HCT116 (cell line): ENCODE results near the gene LCOR. TPM values are rescaled to one million over a fixed set of nuclear protein-coding genes. Genes with fewer than 3 reads are reported as not detected.

ENCODE experiments used
- ATAC-seq: fragments of 200-7000 bp; cut with Tn5 transposase; 2 replicates; pipeline ENCODE4 v1.9.1; 2020; ENCODE audit warnings: mild to moderate bottlenecking, moderate library complexity
- BruUV-seq: library from RNA; stranded (reverse); fragments of 400-500 nt; replicated peaks from 2 replicates; lab custom pipeline; 2021; lab: Mats Ljungman, UMichigan
- CTCF ChIA-PET: fragments of 300-600 bp; sonication (Branson Sonifier 250); formaldehyde crosslinking; loops from one replicate; lab custom pipeline; 2021; ENCODE audit warnings: antibody characterized with exemption; lab: Charles Lee
- POLR2A ChIA-PET: fragments of 300-600, 350-600 bp; sonication (Branson Sonifier 250); formaldehyde crosslinking; loops from one replicate; lab custom pipeline; 2021; ENCODE audit warnings: antibody characterized with exemption; lab: Charles Lee
- RAD21 ChIA-PET, 2 experiments: fragments of 300-600 bp; sonication (Branson Sonifier 250); formaldehyde crosslinking; loops; one replicate each; lab custom pipeline; 2023; ENCODE audit warnings: low total read pairs in 2 of 2; ENCODE audit not compliant: uncharacterized antibody in 2 of 2, unreplicated experiment in 2 of 2, low non-redundant PET in 1 of 2; lab: Charles Lee
- DNase-seq: peaks from one replicate; pipeline ENCODE4 v3.0.0-alpha.2; 2010; ENCODE audit warnings: low read depth, low spot score
- H2AFZ ChIP-seq: fragments of 200-600 bp; shearing (Covaris generic), sonication (generic); 2 replicates; pipeline ENCODE4 v1.6.1; 2017; ENCODE audit warnings: low read depth, mixed run types, mixed read lengths, antibody characterized with exemption, low read length; ENCODE audit not compliant: poor library complexity, severe bottlenecking
- H3K27ac ChIP-seq: 2 replicates; pipeline ENCODE4 v1.5.1; 2012; ENCODE audit warnings: low read depth, low read length
- H3K27me3 ChIP-seq: fragments of 200-600 bp; sonication (generic); 2 replicates; pipeline ENCODE4 v1.6.1; 2016; ENCODE audit warnings: mixed run types, low read length, mixed read lengths; ENCODE audit not compliant: insufficient read depth
- H3K36me3 ChIP-seq, 2 experiments: fragments of 200-500 bp in 1 of 2; fragments of 200-600 bp in 1 of 2; sonication (Bioruptor generic) in 1 of 2; sonication (generic) in 1 of 2; 2 replicates each; pipeline versions ENCODE4 v1.5.1 to v1.6.1; 2014 to 2016; ENCODE audit warnings: low read length in 2 of 2, inconsistent platforms in 1 of 2, mixed read lengths in 1 of 2, mixed run types in 1 of 2; ENCODE audit not compliant: insufficient read depth in 2 of 2, control insufficient read depth in 1 of 2
- H3K4me1 ChIP-seq, 2 experiments: fragments of 200-600 bp in 1 of 2; sonication (generic) in 1 of 2; 2 replicates each; pipeline versions ENCODE4 v1.5.1 to v1.6.1; 2012 to 2017; ENCODE audit warnings: low read length in 2 of 2, inconsistent platforms in 1 of 2, mild to moderate bottlenecking in 1 of 2, mixed read lengths in 1 of 2, mixed run types in 1 of 2, moderate library complexity in 1 of 2; ENCODE audit not compliant: insufficient read depth in 2 of 2, control insufficient read depth in 1 of 2
- H3K4me2 ChIP-seq: fragments of 200-600 bp; sonication (generic); 2 replicates; pipeline ENCODE4 v1.6.1; 2017; ENCODE audit warnings: mixed run types, low read length, mixed read lengths
- H3K4me3 ChIP-seq, 2 experiments: fragments of 200-600 bp in 1 of 2; sonication (generic) in 1 of 2; replicated peaks in 1 of 2; 2 replicates each; pipeline ENCODE4 v1.5.1; 2011 to 2016; ENCODE audit warnings: low read length in 2 of 2, control low read depth in 1 of 2, low read depth in 1 of 2, mild to moderate bottlenecking in 1 of 2, mixed read lengths in 1 of 2, mixed run types in 1 of 2
- H3K79me2 ChIP-seq: fragments of 200-600 bp; sonication (generic); 2 replicates; pipeline ENCODE4 v1.6.1; 2017; ENCODE audit warnings: mild to moderate bottlenecking, mixed run types, low read length, moderate library complexity, mixed read lengths; ENCODE audit not compliant: insufficient read depth
- H3K9ac ChIP-seq: fragments of 200-600 bp; sonication (generic); 2 replicates; pipeline ENCODE4 v1.6.1; 2016; ENCODE audit warnings: low read length, mixed read lengths
- H3K9me2 ChIP-seq: fragments of 200-600 bp; sonication (generic), shearing (Covaris generic); 2 replicates; pipeline ENCODE4 v1.6.1; 2017; ENCODE audit warnings: mixed run types, mild to moderate bottlenecking, moderate library complexity; ENCODE audit not compliant: insufficient read depth
- H3K9me3 ChIP-seq, 2 experiments: fragments of 200-500 bp in 1 of 2; fragments of 200-600 bp in 1 of 2; sonication (Bioruptor generic) in 1 of 2; sonication (generic) in 1 of 2; 2 replicates each; pipeline ENCODE4 v1.6.1; 2014 to 2017; ENCODE audit warnings: low read length in 2 of 2, mixed read lengths in 2 of 2, inconsistent platforms in 1 of 2, low read depth in 1 of 2, mild to moderate bottlenecking in 1 of 2, mixed run types in 1 of 2, moderate library complexity in 1 of 2; ENCODE audit not compliant: control insufficient read depth in 1 of 2, insufficient read depth in 1 of 2
- H4K20me1 ChIP-seq: fragments of 200-600 bp; sonication (generic), shearing (Covaris generic); 2 replicates; pipeline ENCODE4 v1.6.1; 2017; ENCODE audit warnings: mixed run types, mild to moderate bottlenecking, moderate library complexity; ENCODE audit not compliant: insufficient read depth
- ATF3 ChIP-seq: IDR thresholded peaks from 2 replicates; pipeline ENCODE4 v1.6.1; 2012
- CBX3 ChIP-seq: IDR thresholded peaks from 2 replicates; pipeline ENCODE4 v1.6.1; 2012; ENCODE audit warnings: low read depth
- EGR1 ChIP-seq: IDR thresholded peaks from 2 replicates; pipeline ENCODE4 v1.6.1; 2012; ENCODE audit warnings: low read depth
- EZH2 ChIP-seq: fragments of 200-600 bp; sonication (generic); IDR thresholded peaks from 2 replicates; pipeline ENCODE4 v1.6.1; 2017; ENCODE audit warnings: antibody characterized with exemption, mixed run types
- EZH2phosphoT487 ChIP-seq: fragments of 200-600 bp; IDR thresholded peaks from 2 replicates; pipeline ENCODE4 v1.6.1; 2018; ENCODE audit warnings: antibody characterized with exemption, borderline replicate concordance
- JUND ChIP-seq: IDR thresholded peaks from 2 replicates; pipeline ENCODE4 v1.6.1; 2012
- REST ChIP-seq: IDR thresholded peaks from 2 replicates; pipeline ENCODE4 v1.6.1; 2012; ENCODE audit warnings: low read depth
- SIN3A ChIP-seq: IDR thresholded peaks from 2 replicates; pipeline ENCODE4 v1.6.1; 2012; ENCODE audit warnings: low read depth
- SP1 ChIP-seq: IDR thresholded peaks from 2 replicates; pipeline ENCODE4 v1.6.1; 2012; ENCODE audit warnings: low read depth
- SRF ChIP-seq: IDR thresholded peaks from 2 replicates; pipeline ENCODE4 v1.6.1; 2012; ENCODE audit warnings: low read depth
- TCF7L2 ChIP-seq: IDR thresholded peaks from 2 replicates; pipeline ENCODE4 v1.7.0; 2011; ENCODE audit warnings: borderline replicate concordance, inconsistent platforms; ENCODE audit not compliant: insufficient read depth, insufficient read length; ENCODE audit errors: extremely low read depth
- ZNF274 ChIP-seq: fragments of 200-500 bp; sonication (Bioruptor generic); IDR thresholded peaks from 2 replicates; pipeline ENCODE4 v1.6.1; 2014; ENCODE audit warnings: mild to moderate bottlenecking, low read depth, low read length, inconsistent platforms
- intact Hi-C: fragments of 100-400 bp; cut with micrococcal nuclease; formaldehyde crosslinking; loops from 2 replicates; pipeline ENCODE4 v1.10.0; 2022
- total RNA-seq: library from RNA; stranded (reverse); gene quantifications from one replicate; pipeline ENCODE4 v1.2.1, GENCODE V29; 2021; ENCODE audit not compliant: unreplicated experiment
- TF ChIP-seq, protein P1 (sequence below): IDR thresholded peaks from 2 replicates; pipeline ENCODE4 v1.6.1; 2011; ENCODE audit warnings: mild to moderate bottlenecking, low read length, moderate library complexity; ENCODE audit not compliant: insufficient replicate concordance; ENCODE audit errors: extremely low read depth

Gene LCOR
- total RNA-seq, 1 experiment from 2014 or later: 59.9 TPM

GRCh38 chr10:97012470-97012869, 180.4 kb downstream of the LCOR start:
- intact Hi-C loops: no loop called here
- ATAC-seq (no peak), DNase-seq (no peak)
- TF ChIP-seq JUND: no peak
- no peak for TF ChIP-seq ZNF274
- TF ChIP-seq SIN3A: no peak
- no peak for TF ChIP-seq EZH2phosphoT487
- TF ChIP-seq SRF: no peak
- no peak for TF ChIP-seq EGR1
- TF ChIP-seq EZH2: no peak
- TF ChIP-seq REST: no peak
- TF ChIP-seq, protein P1, sequence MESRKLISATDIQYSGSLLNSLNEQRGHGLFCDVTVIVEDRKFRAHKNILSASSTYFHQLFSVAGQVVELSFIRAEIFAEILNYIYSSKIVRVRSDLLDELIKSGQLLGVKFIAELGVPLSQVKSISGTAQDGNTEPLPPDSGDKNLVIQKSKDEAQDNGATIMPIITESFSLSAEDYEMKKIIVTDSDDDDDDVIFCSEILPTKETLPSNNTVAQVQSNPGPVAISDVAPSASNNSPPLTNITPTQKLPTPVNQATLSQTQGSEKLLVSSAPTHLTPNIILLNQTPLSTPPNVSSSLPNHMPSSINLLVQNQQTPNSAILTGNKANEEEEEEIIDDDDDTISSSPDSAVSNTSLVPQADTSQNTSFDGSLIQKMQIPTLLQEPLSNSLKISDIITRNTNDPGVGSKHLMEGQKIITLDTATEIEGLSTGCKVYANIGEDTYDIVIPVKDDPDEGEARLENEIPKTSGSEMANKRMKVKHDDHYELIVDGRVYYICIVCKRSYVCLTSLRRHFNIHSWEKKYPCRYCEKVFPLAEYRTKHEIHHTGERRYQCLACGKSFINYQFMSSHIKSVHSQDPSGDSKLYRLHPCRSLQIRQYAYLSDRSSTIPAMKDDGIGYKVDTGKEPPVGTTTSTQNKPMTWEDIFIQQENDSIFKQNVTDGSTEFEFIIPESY: no peak
- no peak for TF ChIP-seq CBX3
- TF ChIP-seq TCF7L2: no peak
- no peak for TF ChIP-seq SP1
- no peak for TF ChIP-seq ATF3
- Histone ChIP-seq H3K79me2 (no peaks in the 10 kb centered on the region), H2AFZ (no peak overlapping the region), H3K9me3 (peaks cover 5 to 7% of the 10 kb centered on the region in 2 experiments; a peak in 2 of 4 replicates), H4K20me1 (no peaks in the 10 kb centered on the region), H3K36me3 (no peaks in the 10 kb centered on the region), H3K4me3 (no peak overlapping the region), H3K4me2 (no peak overlapping the region), H3K27me3 (no peaks in the 10 kb centered on the region), H3K4me1 (no peaks in the 10 kb centered on the region), H3K9ac (no peak overlapping the region), H3K9me2 (no peaks in the 10 kb centered on the region), H3K27ac (no peak overlapping the region)
- CTCF ChIA-PET: interaction anchor here (1.3 kb wide), 1 partner anchor 13 kb away, joined by 6 read pairs; no protein-coding TSS in a partner anchor
- BruUV-seq: no TSS peak
- POLR2A ChIA-PET: no interaction called here
- RAD21 ChIA-PET: no interaction called here
